Naive thymus-derived CD4-positive, alpha-beta T cell (primary cell): Measurements from ENCODE around the gene CTU1. TPM values are rescaled to one million over a fixed set of nuclear protein-coding genes. Genes with fewer than 3 reads are reported as not detected.

Source experiments
- ATAC-seq: fragments of 150-1000 bp; cut with Tn5 transposase; 2 replicates; pipeline ENCODE4 v1.10.0; 2021; ENCODE audit warnings: mild to moderate bottlenecking, moderate library complexity
- CTCF ChIA-PET: fragments of 350-600 bp; sonication (Branson Sonifier 250); formaldehyde crosslinking; loops from one replicate; lab custom pipeline; 2021; ENCODE audit warnings: antibody characterized with exemption; lab: Charles Lee
- POLR2A ChIA-PET: fragments of 350-600 bp; sonication (Branson Sonifier 250); formaldehyde crosslinking; loops from one replicate; lab custom pipeline; 2021; ENCODE audit warnings: antibody characterized with exemption, inconsistent platforms; lab: Charles Lee
- DNase-seq, 9 donors: peaks; one replicate each; pipeline versions ENCODE4 v3.0.0 to v3.0.0-alpha.2; 2020 to 2022; ENCODE audit warnings: mixed read lengths in 1 of 9
- H3K27ac ChIP-seq: one replicate; pipeline ENCODE4 v1.7.0; 2013; ENCODE audit warnings: mild to moderate bottlenecking, low read depth, low read length, moderate library complexity
- H3K27me3 ChIP-seq, 2 donors: one replicate each; pipeline ENCODE4 v1.7.0; 2013; ENCODE audit warnings: low read length in 2 of 2, mild to moderate bottlenecking in 2 of 2, moderate library complexity in 2 of 2; ENCODE audit not compliant: control insufficient read depth in 2 of 2, insufficient read depth in 2 of 2
- H3K36me3 ChIP-seq, 3 experiments: 1 replicate in 2 of 3; 2 replicates in 1 of 3; pipeline ENCODE4 v1.7.0; 2013; ENCODE audit warnings: low read length in 3 of 3, mild to moderate bottlenecking in 3 of 3, moderate library complexity in 1 of 3; ENCODE audit not compliant: insufficient read depth in 3 of 3, control insufficient read depth in 2 of 3
- H3K4me1 ChIP-seq, 2 donors: one replicate each; pipeline ENCODE4 v1.7.0; 2013; ENCODE audit warnings: low read length in 2 of 2, mild to moderate bottlenecking in 2 of 2, moderate library complexity in 1 of 2; ENCODE audit not compliant: control insufficient read depth in 2 of 2, insufficient read depth in 2 of 2
- H3K4me3 ChIP-seq: 2 replicates; pipeline ENCODE4 v1.7.0; 2013; ENCODE audit warnings: mild to moderate bottlenecking, low read length
- H3K9me3 ChIP-seq, 3 experiments: 1 replicate in 2 of 3; 2 replicates in 1 of 3; pipeline ENCODE4 v1.7.0; 2013; ENCODE audit warnings: low read length in 3 of 3; ENCODE audit not compliant: control insufficient read depth in 2 of 3
- H3K27ac Mint-ChIP-seq, 9 donors: one replicate each; pipeline ENCODE4 v1.8.0; 2020 to 2022; ENCODE audit warnings: mixed read lengths in 9 of 9, mild to moderate bottlenecking in 8 of 9, moderate library complexity in 5 of 9, inconsistent platforms in 2 of 9
- H3K27me3 Mint-ChIP-seq, 5 donors: one replicate each; pipeline ENCODE4 v1.8.0; 2021 to 2022; ENCODE audit warnings: mixed read lengths in 5 of 5, mild to moderate bottlenecking in 1 of 5
- H3K36me3 Mint-ChIP-seq, 5 donors: one replicate each; pipeline ENCODE4 v1.8.0; 2020 to 2022; ENCODE audit warnings: mixed read lengths in 5 of 5, mild to moderate bottlenecking in 3 of 5, inconsistent platforms in 1 of 5
- H3K4me1 Mint-ChIP-seq, 7 donors: one replicate each; pipeline ENCODE4 v1.8.0; 2020 to 2022; ENCODE audit warnings: mixed read lengths in 7 of 7, mild to moderate bottlenecking in 3 of 7, inconsistent platforms in 1 of 7
- H3K4me3 Mint-ChIP-seq, 10 donors: one replicate each; pipeline ENCODE4 v1.8.0; 2020 to 2022; ENCODE audit warnings: mild to moderate bottlenecking in 10 of 10, mixed read lengths in 10 of 10, moderate library complexity in 6 of 10, inconsistent platforms in 2 of 10
- H3K9me3 Mint-ChIP-seq, 11 donors: one replicate each; pipeline ENCODE4 v1.8.0; 2020 to 2022; ENCODE audit warnings: mixed read lengths in 11 of 11, mild to moderate bottlenecking in 4 of 11, inconsistent platforms in 1 of 11, moderate library complexity in 1 of 11
- intact Hi-C, 2 donors: fragments of 100-400 bp; cut with micrococcal nuclease; formaldehyde crosslinking; loops; one replicate each; pipeline ENCODE4 v1.15.1; 2023
- polyA plus RNA-seq, 2 donors: library from polyadenylated mRNA; unstranded; fragments of 300-500 nt; fragmentation: Illumina TruSeq; gene quantifications; one replicate each; pipeline ENCODE4 v1.2.3, GENCODE V29; 2021
- total RNA-seq, 6 experiments: library from RNA in 5 of 6; stranded (reverse) in 5 of 6; gene quantifications; 1 replicate in 5 of 6; 2 replicates in 1 of 6; pipeline ENCODE4 v1.2.3 and lab custom pipeline; 2021 to 2026

CTU1 gene
- total and polyA plus RNA-seq, 7 experiments from 2014 or later, result 3.0 to 11.8 (median 6.3) TPM

DNA sequence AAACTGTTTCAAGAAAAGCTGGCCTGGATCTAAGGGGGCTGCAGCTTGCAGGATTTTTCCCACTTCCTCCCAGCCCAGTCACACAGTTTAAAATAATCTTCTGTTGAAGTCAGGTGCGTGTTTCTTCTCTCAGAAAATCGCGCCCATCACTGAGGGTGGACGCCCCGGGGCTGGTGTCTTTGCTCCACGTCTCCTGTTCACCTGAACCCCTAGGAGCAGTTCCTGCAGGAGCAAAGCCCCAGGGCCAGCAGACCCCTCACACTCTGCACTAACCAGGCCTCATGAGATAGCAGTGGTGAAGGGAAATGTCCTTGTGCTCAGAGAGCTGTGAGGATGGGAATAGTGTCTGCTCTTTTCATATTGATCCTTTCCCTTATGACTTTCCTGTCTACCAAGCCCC, 33.0 kb upstream of the CTU1 start:
- Mint-ChIP-seq H3K9me3 (no peaks in the 10 kb centered on the region), H3K36me3 (no peaks in the 10 kb centered on the region), H3K27me3 (peaks cover 0 to 17% (median 3%) of the 10 kb centered on the region in 5 donors), H3K4me1 (peaks cover 6 to 48% (median 34%) of the 10 kb centered on the region in 7 donors), H3K4me3 (no peak overlapping the region), H3K27ac (peak overlapping the region in 1 of 9 donors; percentile 36)
- intact Hi-C loops, result no loop called here
- Histone ChIP-seq H3K9me3 (no peaks in the 10 kb centered on the region), H3K27me3 (no peaks in the 10 kb centered on the region), H3K36me3 (no peaks in the 10 kb centered on the region), H3K4me1 (peaks cover 12 to 15% of the 10 kb centered on the region in 2 donors), H3K4me3 (no peak overlapping the region), H3K27ac (no peak overlapping the region)
- POLR2A ChIA-PET, result no interaction called here
- DNase-seq (peak in 1 of 9 donors; percentile 15), ATAC-seq (no peak)
- CTCF ChIA-PET, result interaction anchor here (0.7 kb wide), 1 partner anchor 9 kb away, joined by 3 read pairs; no protein-coding TSS in a partner anchor

DNA sequence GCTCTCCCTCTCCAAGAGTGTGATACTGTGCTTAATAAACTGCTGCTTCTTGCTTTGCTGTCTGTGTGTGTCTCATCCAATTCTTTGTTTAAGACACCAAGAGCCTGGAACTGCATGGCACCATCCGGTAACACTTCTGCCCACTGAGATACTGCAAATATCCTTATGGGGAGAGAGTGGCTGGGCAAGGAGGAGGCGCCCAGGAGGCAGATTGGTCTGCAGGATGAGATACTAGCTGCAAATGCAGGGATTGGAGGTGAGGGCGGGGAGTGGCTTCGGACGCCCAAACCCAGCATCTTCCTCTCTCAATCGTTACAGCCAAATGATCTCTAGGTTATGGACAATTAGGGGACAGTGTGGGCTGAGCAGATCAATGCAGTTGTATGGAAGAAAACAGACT, 32.2 kb upstream of the CTU1 start:
- H3K27me3 Mint-ChIP-seq, result peaks cover 0 to 17% (median 3%) of the 10 kb centered on the region in 5 donors
- CTCF ChIA-PET, result no interaction called here
- H3K4me3 Mint-ChIP-seq, result no peak overlapping the region

GRCh38 chr19:51139299-51140014, 31.2 kb upstream of the CTU1 start:
- POLR2A ChIA-PET, result interaction anchor here (1.5 kb wide), 1 partner anchor 9 kb away, joined by 4 read pairs; no protein-coding TSS in a partner anchor
- Histone ChIP-seq H3K4me3 (no peak overlapping the region), H3K4me1 (peaks cover 12 to 18% of the 10 kb centered on the region in 2 donors), H3K27me3 (no peaks in the 10 kb centered on the region), H3K27ac (no peak overlapping the region), H3K9me3 (no peaks in the 10 kb centered on the region), H3K36me3 (no peaks in the 10 kb centered on the region)
- Mint-ChIP-seq H3K36me3 (peaks cover 0 to 3% (median 0%) of the 10 kb centered on the region in 5 donors), H3K27ac (peak overlapping the region in 4 of 9 donors; percentile 4 to 65 (median 14)), H3K9me3 (peaks cover 0 to 7% (median 2%) of the 10 kb centered on the region in 11 donors), H3K4me1 (peaks cover 6 to 52% (median 40%) of the 10 kb centered on the region in 7 donors), H3K27me3 (peaks cover 0 to 17% (median 3%) of the 10 kb centered on the region in 5 donors), H3K4me3 (no peak overlapping the region)
- intact Hi-C loops, result no loop called here
- ATAC-seq, result peak; percentile 55
- peak in 1 of 9 donors; percentile 4 for DNase-seq
- CTCF ChIA-PET, result no interaction called here

More for the DNA sequence above, 32.2 kb upstream of the CTU1 start:
- no peaks in the 10 kb centered on the region for H3K36me3 ChIP-seq
- H3K4me3 ChIP-seq, result no peak overlapping the region
- POLR2A ChIA-PET, result no interaction called here
- peaks cover 0 to under 1% (median 0%) of the 10 kb centered on the region in 5 donors for H3K36me3 Mint-ChIP-seq
- intact Hi-C loops, result no loop called here
- peaks cover 0 to 3% (median 0%) of the 10 kb centered on the region in 11 donors for H3K9me3 Mint-ChIP-seq
- ATAC-seq, result no peak
- peaks cover 6 to 51% (median 40%) of the 10 kb centered on the region in 7 donors for H3K4me1 Mint-ChIP-seq
- H3K4me1 ChIP-seq, result peaks cover 12 to 18% of the 10 kb centered on the region in 2 donors
- no peaks in the 10 kb centered on the region for H3K27me3 ChIP-seq
- H3K27ac ChIP-seq, result no peak overlapping the region
- H3K27ac Mint-ChIP-seq, result peak overlapping the region in 2 of 9 donors; percentile 7 to 76
- peak in 1 of 9 donors; percentile 15 for DNase-seq
- no peaks in the 10 kb centered on the region for H3K9me3 ChIP-seq

DNA sequence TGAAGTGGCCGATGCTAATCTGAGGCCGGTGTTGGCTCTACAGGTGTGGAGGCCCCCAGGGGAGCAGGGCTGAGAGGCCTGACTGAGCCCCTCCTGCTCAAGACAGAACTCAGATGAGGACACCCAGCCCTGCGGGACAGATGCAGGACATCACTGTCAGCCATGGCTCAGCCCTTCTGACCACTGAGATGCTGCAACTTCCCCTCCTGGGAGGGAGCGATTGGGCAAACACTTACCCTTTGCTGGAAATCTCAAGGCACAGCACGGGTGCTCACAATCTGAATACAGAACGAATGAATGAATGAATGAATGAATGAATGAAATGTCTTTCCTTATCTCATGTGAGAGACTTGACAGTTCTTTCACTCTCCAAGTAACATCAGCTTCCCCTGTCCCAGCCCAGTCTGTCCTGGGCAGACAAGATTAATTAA, 30.4 kb upstream of the CTU1 start:
- H3K9me3 Mint-ChIP-seq, result peaks cover 0 to 7% (median 2%) of the 10 kb centered on the region in 11 donors
- intact Hi-C loops, result no loop called here
- CTCF ChIA-PET, result no interaction called here

GRCh38 chr19:51137792-51138425, 29.7 kb upstream of the CTU1 start:
- Histone ChIP-seq H3K9me3 (no peaks in the 10 kb centered on the region), H3K4me1 (peaks cover 12 to 18% of the 10 kb centered on the region in 2 donors), H3K4me3 (no peak overlapping the region), H3K36me3 (no peaks in the 10 kb centered on the region), H3K27ac (no peak overlapping the region), H3K27me3 (no peaks in the 10 kb centered on the region)
- ATAC-seq (no peak), DNase-seq (no peak)
- POLR2A ChIA-PET, result interaction anchor here (0.7 kb wide), 1 partner anchor 10 kb away, joined by 3 read pairs; no protein-coding TSS in a partner anchor
- H3K4me3 Mint-ChIP-seq, result peak overlapping the region in 5 of 10 donors; percentile 38 to 76 (median 60)
- H3K4me1 Mint-ChIP-seq, result peaks cover 6 to 54% (median 41%) of the 10 kb centered on the region in 7 donors
- peaks cover 0 to 3% (median 0%) of the 10 kb centered on the region in 5 donors for H3K36me3 Mint-ChIP-seq
- peaks cover 0 to 7% (median 2%) of the 10 kb centered on the region in 11 donors for H3K9me3 Mint-ChIP-seq
- intact Hi-C loops, result no loop called here
- CTCF ChIA-PET, result interaction anchor here (0.8 kb wide), 1 partner anchor 11 kb away, joined by 3 read pairs; no protein-coding TSS in a partner anchor
- peaks cover 0 to 18% (median 3%) of the 10 kb centered on the region in 5 donors for H3K27me3 Mint-ChIP-seq
- peak overlapping the region in 4 of 9 donors; percentile 43 to 91 (median 80) for H3K27ac Mint-ChIP-seq

More for the DNA sequence above, 30.4 kb upstream of the CTU1 start:
- POLR2A ChIA-PET, result interaction anchor here (1.5 kb wide), 1 partner anchor 10 kb away, joined by 4 read pairs; no protein-coding TSS in a partner anchor
- DNase-seq (no peak), ATAC-seq (peak; percentile 66)
- Mint-ChIP-seq H3K4me3 (no peak overlapping the region), H3K27ac (peak overlapping the region in 3 of 9 donors; percentile 4 to 23 (median 5)), H3K4me1 (peaks cover 6 to 53% (median 40%) of the 10 kb centered on the region in 7 donors), H3K36me3 (peaks cover 0 to 3% (median 0%) of the 10 kb centered on the region in 5 donors), H3K27me3 (peaks cover 0 to 18% (median 3%) of the 10 kb centered on the region in 5 donors)
- H3K9me3 ChIP-seq, result no peaks in the 10 kb centered on the region
- no peak overlapping the region for H3K27ac ChIP-seq
- H3K4me3 ChIP-seq, result no peak overlapping the region
- H3K4me1 ChIP-seq, result peaks cover 12 to 18% of the 10 kb centered on the region in 2 donors
- no peaks in the 10 kb centered on the region for H3K27me3 ChIP-seq
- H3K36me3 ChIP-seq, result no peaks in the 10 kb centered on the region

GRCh38 chr19:51136851-51137551, 28.8 kb upstream of the CTU1 start:
- Mint-ChIP-seq H3K36me3 (peaks cover 0 to 3% (median 0%) of the 10 kb centered on the region in 5 donors), H3K27me3 (peaks cover 0 to 18% (median 3%) of the 10 kb centered on the region in 5 donors), H3K27ac (peak overlapping the region in 7 of 9 donors; percentile 19 to 91 (median 71)), H3K4me1 (peaks cover 12 to 58% (median 48%) of the 10 kb centered on the region in 7 donors), H3K4me3 (peak overlapping the region in 8 of 10 donors; percentile 32 to 76 (median 39)), H3K9me3 (peaks cover 0 to 7% (median 2%) of the 10 kb centered on the region in 11 donors)
- H3K27me3 ChIP-seq, result no peaks in the 10 kb centered on the region
- no peaks in the 10 kb centered on the region for H3K36me3 ChIP-seq
- H3K9me3 ChIP-seq, result no peaks in the 10 kb centered on the region
- DNase-seq, result no peak
- no peak overlapping the region for H3K4me3 ChIP-seq
- intact Hi-C loops, result no loop called here
- ChIA-PET POLR2A (interaction anchor here (0.6 kb wide), 1 partner anchor 40 kb away, joined by 3 read pairs; no protein-coding TSS in a partner anchor), CTCF (interaction anchor here (0.8 kb wide), 1 partner anchor 10 kb away, joined by 3 read pairs; no protein-coding TSS in a partner anchor)
- peaks cover 19 to 25% of the 10 kb centered on the region in 2 donors for H3K4me1 ChIP-seq
- H3K27ac ChIP-seq, result no peak overlapping the region
- ATAC-seq, result peak; percentile 65
